Activated CD4-positive, CD25-positive, alpha-beta regulatory T cell treated with anti-CD3 and anti-CD28 coated beads, Interleukin-2, amount 50 U/mL, for 24 hours (primary cell): ENCODE data around the gene EML1.

ENCODE experiments used
- ATAC-seq, 2 donors: fragments of 150-1000 bp; cut with Tn5 transposase; one replicate each; pipeline ENCODE4 v1.10.0; 2021; ENCODE audit warnings: mild to moderate bottlenecking in 1 of 2, moderate library complexity in 1 of 2

EML1 gene

GRCh38 chr14:99908653-99909250, 115.5 kb downstream of the EML1 start:
- no peak for ATAC-seq

GRCh38 chr14:99909513-99910064, 116.4 kb downstream of the EML1 start:
- ATAC-seq, result no peak

- no peak for ATAC-seq
Observed at GRCh38 chr14:99910337-99911309, 117.4 kb downstream of the EML1 start.

GRCh38 chr14:99915305-99916090, 122.3 kb downstream of the EML1 start:
- ATAC-seq, result no peak

GRCh38 chr14:99916091-99916383, 122.8 kb downstream of the EML1 start:
- ATAC-seq, result no peak

GRCh38 chr14:99918781-99919180, 125.6 kb downstream of the EML1 start:
- ATAC-seq, result no peak

GRCh38 chr14:99921425-99921824, 128.2 kb downstream of the EML1 start:
- ATAC-seq, result no peak

GRCh38 chr14:99924379-99924778, 131.2 kb downstream of the EML1 start:
- no peak for ATAC-seq

- no peak for ATAC-seq
Observed at GRCh38 chr14:99925471-99925870, 132.3 kb downstream of the EML1 start.

- no peak for ATAC-seq
Observed at GRCh38 chr14:99928963-99929362, 135.8 kb downstream of the EML1 start.

- no peak for ATAC-seq
Observed at GRCh38 chr14:99929601-99930000, 136.4 kb downstream of the EML1 start.

- ATAC-seq, result peak; percentile 70 to 86
Observed at GRCh38 chr14:99930420-99931274, 137.4 kb downstream of the EML1 start.

- no peak for ATAC-seq
Observed at GRCh38 chr14:99931308-99931707, 138.1 kb downstream of the EML1 start.

- ATAC-seq, result no peak
Observed at GRCh38 chr14:99936056-99936455, 142.8 kb downstream of the EML1 start.

GRCh38 chr14:99936738-99937474, 143.7 kb downstream of the EML1 start:
- ATAC-seq, result no peak

GRCh38 chr14:99937475-99938244, 144.4 kb downstream of the EML1 start:
- no peak for ATAC-seq

- no peak for ATAC-seq
Observed at GRCh38 chr14:99938376-99938775, 145.2 kb downstream of the EML1 start.

- no peak for ATAC-seq
Observed at GRCh38 chr14:99938896-99939295, 145.7 kb downstream of the EML1 start.

- ATAC-seq, result no peak
Observed at GRCh38 chr14:99939421-99939820, 146.2 kb downstream of the EML1 start.

- no peak for ATAC-seq
Observed at GRCh38 chr14:99940064-99940463, 146.9 kb downstream of the EML1 start.

GRCh38 chr14:99941211-99941610, 148.0 kb downstream of the EML1 start:
- ATAC-seq, result no peak
